ENCODE results near the gene BCKDHB. TPM values are rescaled to one million over a fixed set of nuclear protein-coding genes. Genes with fewer than 3 reads are reported as not detected.

Gene BCKDHB
- total RNA-seq, 1 experiment from 2014 or later, result 24.3 TPM

GRCh38 chr6:80234401-80234800 lies 127.9 kb downstream of the BCKDHB start:
- Mint-ChIP-seq H3K27me3 (ENCODE audit: low read depth) (no peaks in the 10 kb centered on the region), H3K36me3 (peaks cover 8% of the 10 kb centered on the region), H3K4me1 (peaks cover 7% of the 10 kb centered on the region; the same call in 1 of the 2 replicates), H3K4me3 (no peak overlapping the region), H3K27ac (no peak overlapping the region), H3K9me3 (peaks cover 11% of the 10 kb centered on the region)
- DNase-seq (ENCODE audit: low spot score) (no peak), ATAC-seq (no peak)
- ChIA-PET CTCF (interaction anchor here (1.4 kb wide), 1 partner anchor 20 kb away, joined by 7 read pairs; no protein-coding TSS in a partner anchor), POLR2A (no interaction called here)
- no peak for TF ChIP-seq MXD4 (CRISPR knock-in tag; IDR thresholded peaks at IDR 0.05; ENCODE audit: borderline replicate concordance)
- no peak for TF ChIP-seq ZBTB21 (CRISPR knock-in tag; IDR thresholded peaks at IDR 0.05; ENCODE audit: borderline replicate concordance)
- TF ChIP-seq ZNF671 (CRISPR knock-in tag; IDR thresholded peaks at IDR 0.05), result no peak
- no peak for TF ChIP-seq TCF7 (CRISPR knock-in tag; IDR thresholded peaks at IDR 0.05; ENCODE audit: low read depth)
- TF ChIP-seq ZBTB43 (CRISPR knock-in tag; IDR thresholded peaks at IDR 0.05), result no peak
- no peak for TF ChIP-seq OVOL2 (CRISPR knock-in tag; IDR thresholded peaks at IDR 0.05; ENCODE audit: borderline replicate concordance)
- TF ChIP-seq ZNF281 (CRISPR knock-in tag; IDR thresholded peaks at IDR 0.05), result no peak
- TF ChIP-seq FOXP4 (CRISPR knock-in tag; IDR thresholded peaks at IDR 0.05), result no peak
- no peak for TF ChIP-seq PRRX2 (CRISPR knock-in tag; IDR thresholded peaks at IDR 0.05)
- TF ChIP-seq CBFB (CRISPR knock-in tag; IDR thresholded peaks at IDR 0.05; ENCODE audit: low read depth), result no peak
- no peak for TF ChIP-seq SMAD3 (CRISPR knock-in tag; IDR thresholded peaks at IDR 0.05; ENCODE audit: borderline replicate concordance)
- TF ChIP-seq ZMAT4 (CRISPR knock-in tag; IDR thresholded peaks at IDR 0.05), result no peak
- TF ChIP-seq ZNF317 (CRISPR knock-in tag; IDR thresholded peaks at IDR 0.05; ENCODE audit: borderline replicate concordance, low read depth), result no peak
- TF ChIP-seq ZNF416 (CRISPR knock-in tag; IDR thresholded peaks at IDR 0.05), result no peak
- TF ChIP-seq ATF3 (CRISPR knock-in tag; conservative IDR thresholded peaks at IDR 0.05), result no peak

- H3K36me3 Mint-ChIP-seq, result peaks cover 11% of the 10 kb centered on the region
- H3K9me3 Mint-ChIP-seq, result peaks cover 10% of the 10 kb centered on the region
- ChIA-PET POLR2A (no interaction called here), CTCF (interaction anchor here (1.4 to 1.5 kb wide), 2 partner anchors 21 kb away, joined by 6 to 7 read pairs; no protein-coding TSS in a partner anchor)
- peaks cover 7% of the 10 kb centered on the region; the same call in 1 of the 2 replicates for H3K4me1 Mint-ChIP-seq
- H3K27me3 Mint-ChIP-seq (ENCODE audit: low read depth), result no peaks in the 10 kb centered on the region
- no peak overlapping the region for H3K4me3 Mint-ChIP-seq
- ATAC-seq (no peak), DNase-seq (ENCODE audit: low spot score) (no peak)
- H3K27ac Mint-ChIP-seq, result no peak overlapping the region
- no peak for TF ChIP-seq ZNF512 (CRISPR knock-in tag; IDR thresholded peaks at IDR 0.05; ENCODE audit: borderline replicate concordance)
- no peak for TF ChIP-seq ELF4 (CRISPR knock-in tag; IDR thresholded peaks at IDR 0.05; ENCODE audit: low read depth)
- TF ChIP-seq ZMAT4 (CRISPR knock-in tag; IDR thresholded peaks at IDR 0.05), result no peak
- no peak for TF ChIP-seq USF1 (CRISPR knock-in tag; IDR thresholded peaks at IDR 0.05)
- no peak for TF ChIP-seq AR (CRISPR knock-in tag; IDR thresholded peaks at IDR 0.05)
- no peak for TF ChIP-seq RORB (CRISPR knock-in tag; IDR thresholded peaks at IDR 0.05)
- TF ChIP-seq USF2 (CRISPR knock-in tag; IDR thresholded peaks at IDR 0.05), result no peak
- TF ChIP-seq JAZF1 (CRISPR knock-in tag; IDR thresholded peaks at IDR 0.05), result no peak
Observed at GRCh38 chr6:80234908-80235307, 128.4 kb downstream of the BCKDHB start.

All from WTC11 (cell line).